GM21447 (cell line): ENCODE data around the gene METTL21C.

ENCODE experiments used
- ATAC-seq: cut with Tn5 transposase; IDR thresholded peaks from one replicate; pipeline ENCODE4 v1.9.1; 2021; ENCODE audit not compliant: unreplicated experiment

The METTL21C gene

GRCh38 chr13:102667911-102668310 lies 26.9 kb downstream of the METTL21C start:
- ATAC-seq = no peak

GRCh38 chr13:102667023-102667422 lies 27.8 kb downstream of the METTL21C start:
- ATAC-seq = no peak

- ATAC-seq = no peak
Observed at GRCh38 chr13:102659168-102659713, 35.6 kb downstream of the METTL21C start.

GRCh38 chr13:102658660-102659059 lies 36.2 kb downstream of the METTL21C start:
- ATAC-seq = no peak

GRCh38 chr13:102657630-102658029 lies 37.2 kb downstream of the METTL21C start:
- no peak for ATAC-seq

GRCh38 chr13:102654756-102655155 lies 40.1 kb downstream of the METTL21C start:
- no peak for ATAC-seq

- no peak for ATAC-seq
Observed at GRCh38 chr13:102651892-102652291, 43.0 kb downstream of the METTL21C start.

- no peak for ATAC-seq
Observed at GRCh38 chr13:102651392-102651791, 43.5 kb downstream of the METTL21C start.

GRCh38 chr13:102650444-102650843 lies 44.4 kb downstream of the METTL21C start:
- ATAC-seq = no peak

- ATAC-seq = no peak
Observed at GRCh38 chr13:102648046-102648445, 46.8 kb downstream of the METTL21C start.

- ATAC-seq = no peak
Observed at GRCh38 chr13:102645701-102646100, 49.1 kb downstream of the METTL21C start.

- ATAC-seq = no peak
Observed at GRCh38 chr13:102643656-102644055, 51.2 kb downstream of the METTL21C start.

GRCh38 chr13:102642475-102642874 lies 52.4 kb downstream of the METTL21C start:
- no peak for ATAC-seq

- no peak for ATAC-seq
Observed at GRCh38 chr13:102642029-102642428, 52.8 kb downstream of the METTL21C start.

GRCh38 chr13:102638741-102639140 lies 56.1 kb downstream of the METTL21C start:
- no peak for ATAC-seq
